GM12864 (cell line): ENCODE results near the gene DISP3.

Experiments
- DNase-seq: peaks from one replicate; pipeline ENCODE4 v3.0.0-alpha.2; 2011; ENCODE audit warnings: low read depth
- H3K4me3 ChIP-seq: 2 replicates; pipeline ENCODE4 v1.5.1; 2011; ENCODE audit warnings: mild to moderate bottlenecking, low read depth, low read length, control low read depth
- CTCF ChIP-seq: IDR thresholded peaks from 2 replicates; pipeline ENCODE4 v1.5.1; 2011; ENCODE audit warnings: low read depth, mild to moderate bottlenecking, moderate library complexity, low read length, control low read depth, inconsistent platforms; ENCODE audit errors: missing control alignments

The DISP3 gene

GRCh38 chr1:11507309-11507708 is 28.4 kb downstream of the DISP3 start:
- no peak for TF ChIP-seq CTCF
- no peak overlapping the region for H3K4me3 ChIP-seq
- DNase-seq = no peak

- DNase-seq = no peak
- no peak overlapping the region for H3K4me3 ChIP-seq
- no peak for TF ChIP-seq CTCF
Measured at GRCh38 chr1:11513681-11514080, 34.7 kb downstream of the DISP3 start.

GRCh38 chr1:11514366-11514765 is 35.4 kb downstream of the DISP3 start:
- DNase-seq = no peak
- H3K4me3 ChIP-seq = no peak overlapping the region
- TF ChIP-seq CTCF = no peak

GRCh38 chr1:11515368-11516300 is 36.7 kb downstream of the DISP3 start:
- H3K4me3 ChIP-seq = no peak overlapping the region
- DNase-seq = no peak
- no peak for TF ChIP-seq CTCF

- TF ChIP-seq CTCF = no peak
- H3K4me3 ChIP-seq = no peak overlapping the region
- DNase-seq = no peak
Measured at GRCh38 chr1:11516961-11517635, 38.1 kb downstream of the DISP3 start.

- H3K4me3 ChIP-seq = no peak overlapping the region
- no peak for TF ChIP-seq CTCF
- no peak for DNase-seq
Measured at GRCh38 chr1:11518016-11518701, 39.2 kb downstream of the DISP3 start.
